ENCODE measurements around the gene YES1.

- TF ChIP-seq CTCF (IDR thresholded peaks at IDR 0.05; ENCODE audit: extremely low read depth in 1 of 2, insufficient read depth in 1 of 2, low read depth in 1 of 2, low read length in 2 of 2): no peak
- TF ChIP-seq POLR2AphosphoS5 (IDR thresholded peaks at IDR 0.05; ENCODE audit: insufficient read depth, low read depth, low read length): no peak
- no peak for TF ChIP-seq JUN (IDR thresholded peaks at IDR 0.05; ENCODE audit: borderline replicate concordance, insufficient read depth, insufficient read length, low read depth)
Measured at GRCh38 chr18:686339-687111, 125.5 kb downstream of the YES1 start.

Data from endothelial cell of umbilical vein (primary cell).